Measurements from ENCODE around the gene UST.

DNA sequence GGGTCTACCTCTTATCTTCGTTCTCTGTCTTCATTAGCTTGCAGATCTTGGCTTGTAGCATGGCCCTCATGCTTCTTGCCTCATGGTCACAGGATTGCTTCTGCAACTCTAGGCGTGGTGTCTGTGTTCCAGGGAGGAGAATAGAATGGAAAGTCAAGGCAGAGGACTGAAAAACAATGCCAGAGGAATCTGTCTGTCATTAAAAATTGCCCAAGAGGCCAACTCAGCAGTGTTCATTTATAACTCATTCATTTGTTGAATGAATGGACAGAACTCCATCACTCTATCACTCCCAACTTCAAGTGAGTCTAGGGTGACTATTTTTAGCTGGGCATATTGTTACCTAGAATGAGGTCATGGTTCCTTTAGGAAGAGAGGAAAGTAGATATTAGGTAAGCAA is 179.6 kb downstream of the UST start:
- TF ChIP-seq, protein P1, sequence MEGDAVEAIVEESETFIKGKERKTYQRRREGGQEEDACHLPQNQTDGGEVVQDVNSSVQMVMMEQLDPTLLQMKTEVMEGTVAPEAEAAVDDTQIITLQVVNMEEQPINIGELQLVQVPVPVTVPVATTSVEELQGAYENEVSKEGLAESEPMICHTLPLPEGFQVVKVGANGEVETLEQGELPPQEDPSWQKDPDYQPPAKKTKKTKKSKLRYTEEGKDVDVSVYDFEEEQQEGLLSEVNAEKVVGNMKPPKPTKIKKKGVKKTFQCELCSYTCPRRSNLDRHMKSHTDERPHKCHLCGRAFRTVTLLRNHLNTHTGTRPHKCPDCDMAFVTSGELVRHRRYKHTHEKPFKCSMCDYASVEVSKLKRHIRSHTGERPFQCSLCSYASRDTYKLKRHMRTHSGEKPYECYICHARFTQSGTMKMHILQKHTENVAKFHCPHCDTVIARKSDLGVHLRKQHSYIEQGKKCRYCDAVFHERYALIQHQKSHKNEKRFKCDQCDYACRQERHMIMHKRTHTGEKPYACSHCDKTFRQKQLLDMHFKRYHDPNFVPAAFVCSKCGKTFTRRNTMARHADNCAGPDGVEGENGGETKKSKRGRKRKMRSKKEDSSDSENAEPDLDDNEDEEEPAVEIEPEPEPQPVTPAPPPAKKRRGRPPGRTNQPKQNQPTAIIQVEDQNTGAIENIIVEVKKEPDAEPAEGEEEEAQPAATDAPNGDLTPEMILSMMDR (IDR thresholded peaks at IDR 0.05; ENCODE audit: poor library complexity, severe bottlenecking): no peak
- TF ChIP-seq MXI1 (conservative IDR thresholded peaks at IDR 0.05; ENCODE audit: poor library complexity, severe bottlenecking) (no peak), EP300 (conservative IDR thresholded peaks at IDR 0.05; ENCODE audit: poor library complexity, severe bottlenecking) (no peak), POLR2AphosphoS5 (IDR thresholded peaks at IDR 0.05) (no peak), TAF1 (IDR thresholded peaks at IDR 0.05; ENCODE audit: low read depth) (no peak)
